ENCODE data around the gene PRKAB1. TPM values are rescaled to one million over a fixed set of nuclear protein-coding genes. Genes with fewer than 3 reads are reported as not detected.

Gene PRKAB1
- total and polyA plus RNA-seq, 8 donors = 31.8 to 88.3 (median 80.9) TPM

GRCh38 chr12:119661882-119662281 is 6.1 kb upstream of the PRKAB1 start:
- no peaks in the 10 kb centered on the region for H3K9me3 ChIP-seq
- intact Hi-C loops (cut with DNase I) = no loop called here
- H3K27ac ChIP-seq = no peak overlapping the region
- H3K4me1 ChIP-seq = peaks cover 2 to 13% of the 10 kb centered on the region in 2 donors
- no peak for TF ChIP-seq CTCF (IDR thresholded peaks at IDR 0.05)
- no peak overlapping the region for H3K4me3 ChIP-seq
- no peaks in the 10 kb centered on the region for H3K36me3 ChIP-seq
- ATAC-seq = no peak
- no peaks in the 10 kb centered on the region for H3K27me3 ChIP-seq
- no peak for DNase-seq

GRCh38 chr12:119664642-119665041 is 3.3 kb upstream of the PRKAB1 start:
- Histone ChIP-seq H3K27me3 (no peaks in the 10 kb centered on the region), H3K4me3 (no peak overlapping the region), H3K27ac (no peak overlapping the region), H3K36me3 (no peaks in the 10 kb centered on the region), H3K4me1 (peaks cover 6 to 28% of the 10 kb centered on the region in 2 donors), H3K9me3 (no peaks in the 10 kb centered on the region)
- DNase-seq (no peak), ATAC-seq (no peak)
- intact Hi-C loops (cut with DNase I) = no loop called here
- no peak for TF ChIP-seq CTCF (IDR thresholded peaks at IDR 0.05)

- Histone ChIP-seq H3K4me3 (no peak overlapping the region), H3K4me1 (peaks cover 6 to 35% of the 10 kb centered on the region in 2 donors), H3K36me3 (no peaks in the 10 kb centered on the region), H3K9me3 (no peaks in the 10 kb centered on the region), H3K27me3 (no peaks in the 10 kb centered on the region), H3K27ac (no peak overlapping the region)
- no peak for TF ChIP-seq CTCF (IDR thresholded peaks at IDR 0.05)
- DNase-seq (no peak), ATAC-seq (no peak)
- intact Hi-C loops (cut with DNase I) = no loop called here
Measured at GRCh38 chr12:119665164-119665929, 2.6 kb upstream of the PRKAB1 start.

- no peak for ATAC-seq
- Histone ChIP-seq H3K4me3 (no peak overlapping the region), H3K9me3 (no peaks in the 10 kb centered on the region), H3K27ac (peak overlapping the region in 1 of 2 donors; percentile 24), H3K27me3 (no peaks in the 10 kb centered on the region), H3K4me1 (peaks cover 6 to 44% of the 10 kb centered on the region in 2 donors), H3K36me3 (peaks cover 0 to 6% of the 10 kb centered on the region in 2 donors)
- intact Hi-C loops (cut with DNase I) = no loop called here
- DNase-seq = no peak
- no peak for TF ChIP-seq CTCF (IDR thresholded peaks at IDR 0.05)
Measured at GRCh38 chr12:119666226-119666795, 1.6 kb upstream of the PRKAB1 start.

GRCh38 chr12:119666900-119667576 is 895 bp upstream of the PRKAB1 start:
- H3K4me1 ChIP-seq = peaks cover 9 to 51% of the 10 kb centered on the region in 2 donors
- H3K36me3 ChIP-seq = peaks cover 0 to 13% of the 10 kb centered on the region in 2 donors
- no peaks in the 10 kb centered on the region for H3K9me3 ChIP-seq
- peak overlapping the region; percentile 97 to 98 for H3K27ac ChIP-seq
- DNase-seq (no peak), ATAC-seq (no peak)
- no peaks in the 10 kb centered on the region for H3K27me3 ChIP-seq
- peak overlapping the region; percentile 84 to 91 for H3K4me3 ChIP-seq
- no peak for TF ChIP-seq CTCF (IDR thresholded peaks at IDR 0.05)
- intact Hi-C loops (cut with DNase I) = no loop called here

Measured in left lung (tissue), 10 donors.